UCSD-AML1 (cell line): ENCODE measurements around the gene ARHGAP25.
A peak's percentile ranks its signal among the peaks of the same experiment; 100 is the strongest.

Experiments used
- DNase-seq: peaks from one replicate; lab custom pipeline; 2025; ENCODE audit not compliant: unreplicated experiment; lab: John Stamatoyannopoulos, UW

The ARHGAP25 gene

DNA sequence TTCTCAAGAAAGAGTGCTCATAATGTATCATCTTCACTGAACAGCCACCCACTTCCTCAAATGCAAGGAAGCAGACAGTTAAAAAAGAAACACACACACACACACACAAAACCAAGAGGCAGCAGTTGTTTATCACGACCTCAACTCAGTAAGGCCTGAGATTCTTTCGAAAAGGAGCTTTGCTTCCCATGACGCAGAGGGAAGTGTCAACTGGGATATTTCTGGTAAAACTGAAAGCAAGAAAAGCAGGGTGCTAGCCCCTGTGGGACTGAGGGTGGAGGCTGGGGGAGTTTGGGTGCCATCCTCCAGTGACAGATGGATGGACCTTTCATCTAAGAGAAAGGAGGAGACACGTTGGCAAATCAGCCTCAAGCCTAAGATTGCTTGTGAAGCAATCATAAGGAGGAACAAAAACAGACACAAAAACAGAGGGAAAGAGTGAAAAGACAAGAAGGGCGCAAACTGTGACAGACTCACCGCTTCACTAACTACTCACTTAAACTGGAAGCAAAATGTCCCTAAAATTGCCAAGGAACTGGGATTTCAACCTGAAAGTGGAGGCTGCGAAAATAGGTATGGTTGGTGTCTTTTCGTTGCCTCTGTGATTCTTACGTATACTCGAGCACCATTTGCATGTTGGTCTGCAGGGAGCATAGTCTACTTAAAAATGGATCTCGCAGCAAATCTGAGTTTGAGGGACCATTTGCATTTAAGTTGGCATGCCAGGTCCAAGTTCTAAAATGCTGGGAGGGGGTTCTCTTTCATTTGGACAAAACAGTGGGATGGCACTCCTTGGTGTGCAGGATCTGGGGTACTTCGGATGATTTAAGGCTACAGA lies at the start of gene ARHGAP25:
Gene ARHGAP25 (plus strand): TSS at position 124 of the 838 bp plus-strand sequence. CDS start 389 bp downstream, at position 513.
- peak; percentile 36 for DNase-seq

- no peak for DNase-seq
These were observed 48.4 kb upstream of the ARHGAP25 start for GRCh38 chr2:68686178-68686577.

- DNase-seq: no peak
These were observed 47.6 kb upstream of the ARHGAP25 start for GRCh38 chr2:68687018-68687417.

- DNase-seq: no peak
These were observed 44.8 kb upstream of the ARHGAP25 start for GRCh38 chr2:68689553-68690537.

DNA sequence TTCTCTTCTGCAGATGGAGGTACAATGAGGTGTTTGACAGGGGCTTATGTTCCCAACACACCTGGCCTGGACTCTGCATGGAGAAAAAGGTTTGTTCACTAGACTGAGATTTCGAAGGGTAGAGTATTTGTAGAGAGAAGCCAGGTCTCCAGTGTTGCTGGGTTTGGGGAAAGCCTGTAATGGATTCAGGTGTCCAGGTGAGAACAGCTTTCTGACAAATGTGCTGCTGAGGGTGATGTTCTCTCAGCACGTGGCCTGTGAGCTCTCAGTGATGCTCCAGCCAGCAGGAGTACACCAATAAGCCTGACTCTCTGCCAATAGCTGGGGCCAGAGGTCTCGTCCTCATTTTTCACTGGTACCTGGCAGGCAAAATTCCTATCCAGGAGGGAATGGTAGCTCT lies 43.8 kb upstream of the ARHGAP25 start:
- no peak for DNase-seq

DNA sequence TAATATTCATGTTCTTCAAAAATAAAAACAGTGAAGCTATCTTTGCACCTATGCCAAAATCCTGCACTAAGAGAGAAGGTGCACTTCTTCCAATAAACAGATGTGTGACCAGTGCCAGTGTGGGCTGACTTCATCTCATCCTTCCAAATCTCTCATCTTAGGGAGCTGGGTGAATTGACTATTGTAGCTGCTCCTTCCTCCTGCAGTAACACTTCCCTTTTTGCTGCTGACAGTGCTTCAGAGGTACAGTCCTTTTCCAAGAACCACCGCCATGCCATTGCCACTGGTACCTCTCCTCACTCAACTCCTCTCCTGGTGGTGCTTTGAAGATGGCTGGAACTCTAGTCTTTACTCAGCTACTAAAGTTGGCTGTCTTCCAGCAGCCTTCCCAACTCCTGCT lies 42.1 kb upstream of the ARHGAP25 start:
- DNase-seq: peak; percentile 14

DNA sequence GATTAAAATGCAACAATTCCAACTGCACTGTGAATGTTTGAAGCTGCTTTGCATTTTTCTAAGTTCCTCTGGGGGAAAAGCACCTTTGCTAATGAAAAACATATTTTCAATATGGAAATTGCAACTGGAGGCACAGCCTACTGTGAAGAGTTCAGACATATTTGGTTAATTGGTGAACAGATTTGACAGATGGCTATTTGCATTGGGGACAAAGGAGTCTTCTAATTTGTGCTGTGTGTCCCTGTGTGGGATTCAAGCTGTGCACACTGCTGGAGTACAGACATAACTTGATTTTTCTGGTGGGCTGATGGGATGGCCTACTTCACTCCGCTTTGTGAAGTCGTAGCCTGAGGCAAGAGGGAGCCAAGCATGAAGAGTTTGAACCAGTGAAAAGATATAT lies 40.7 kb upstream of the ARHGAP25 start:
- no peak for DNase-seq

DNA sequence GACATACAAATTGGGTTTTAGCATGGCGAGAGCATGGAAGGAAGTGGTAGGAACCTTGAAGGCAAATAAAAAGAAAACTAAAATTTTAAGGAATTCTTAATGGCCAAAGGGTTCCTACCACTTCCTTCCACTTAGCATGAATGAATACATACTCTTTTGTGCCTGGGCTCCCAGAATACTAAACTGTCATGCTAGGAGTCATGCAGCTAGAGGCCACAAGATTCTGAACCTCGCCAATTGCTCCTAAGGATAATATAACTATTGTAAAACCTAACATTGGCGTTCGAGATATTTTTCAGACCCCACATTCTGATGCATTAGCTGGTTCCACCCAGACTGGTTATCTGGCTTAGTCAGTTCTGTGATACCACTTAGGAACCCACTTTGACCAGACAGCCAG lies 38.6 kb upstream of the ARHGAP25 start:
- DNase-seq: no peak

- no peak for DNase-seq
These were observed 38.1 kb upstream of the ARHGAP25 start for GRCh38 chr2:68696554-68696953.

- no peak for DNase-seq
These were observed 35.8 kb upstream of the ARHGAP25 start for GRCh38 chr2:68698567-68699377.

DNA sequence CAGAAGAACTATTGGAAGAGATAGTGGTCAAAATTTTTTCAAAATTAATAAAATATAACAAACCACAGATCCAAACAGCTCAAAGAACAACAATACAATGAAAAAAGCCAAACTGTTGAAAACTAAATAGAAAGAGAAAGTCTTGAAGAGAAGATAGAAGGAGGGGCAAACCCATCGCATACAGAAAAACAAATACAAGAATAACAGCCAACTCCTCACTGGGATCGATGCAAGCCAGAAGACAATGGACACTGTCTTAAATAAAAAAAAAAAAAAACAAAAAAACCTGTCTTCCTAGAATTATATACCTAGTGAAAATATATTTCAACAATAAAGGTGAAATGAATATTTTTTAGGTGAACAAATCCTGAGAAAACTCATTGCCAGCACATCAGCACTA lies 34.1 kb upstream of the ARHGAP25 start:
- DNase-seq: no peak

- DNase-seq: no peak
These were observed 28.0 kb upstream of the ARHGAP25 start for GRCh38 chr2:68706637-68707036.

GRCh38 chr2:68708629-68709028 lies 26.0 kb upstream of the ARHGAP25 start:
- no peak for DNase-seq

GRCh38 chr2:68709421-68709911 lies 25.1 kb upstream of the ARHGAP25 start:
- DNase-seq: no peak

- DNase-seq: no peak
These were observed 24.3 kb upstream of the ARHGAP25 start for GRCh38 chr2:68710336-68710735.

- DNase-seq: no peak
These were observed 23.9 kb upstream of the ARHGAP25 start for GRCh38 chr2:68710756-68711155.

GRCh38 chr2:68714866-68715265 lies 19.7 kb upstream of the ARHGAP25 start:
- peak; percentile 86 for DNase-seq

- peak; percentile 74 for DNase-seq
These were observed 19.1 kb upstream of the ARHGAP25 start for GRCh38 chr2:68715353-68716041.

GRCh38 chr2:68716604-68717304 lies 17.9 kb upstream of the ARHGAP25 start:
- no peak for DNase-seq

GRCh38 chr2:68717305-68717661 lies 17.3 kb upstream of the ARHGAP25 start:
- no peak for DNase-seq
